ENCODE measurements around the gene ABHD17C. TPM values are rescaled to one million over a fixed set of nuclear protein-coding genes. Genes with fewer than 3 reads are reported as not detected.

ABHD17C gene
- total RNA-seq, 1 donor from 2014 or later: 6.8 TPM

- TF ChIP-seq CTCF (IDR thresholded peaks at IDR 0.05; ENCODE audit: partially characterized antibody, unreplicated experiment): no peak
- H3K4me3 Mint-ChIP-seq (ENCODE audit: unreplicated experiment): no peak overlapping the region
- H3K27me3 Mint-ChIP-seq (ENCODE audit: unreplicated experiment): no peaks in the 10 kb centered on the region
- no peaks in the 10 kb centered on the region for H3K9me3 Mint-ChIP-seq (ENCODE audit: unreplicated experiment)
- no peaks in the 10 kb centered on the region for H3K4me1 Mint-ChIP-seq (ENCODE audit: low read depth, unreplicated experiment)
- no peak for DNase-seq
- H3K36me3 Mint-ChIP-seq (ENCODE audit: unreplicated experiment): no peaks in the 10 kb centered on the region
- H3K27ac Mint-ChIP-seq (ENCODE audit: unreplicated experiment): no peak overlapping the region
Observed at GRCh38 chr15:80679167-80679803, 15.8 kb upstream of the ABHD17C start.

- no peaks in the 10 kb centered on the region for H3K4me1 Mint-ChIP-seq (ENCODE audit: low read depth, unreplicated experiment)
- H3K36me3 Mint-ChIP-seq (ENCODE audit: unreplicated experiment): no peaks in the 10 kb centered on the region
- no peak overlapping the region for H3K4me3 Mint-ChIP-seq (ENCODE audit: unreplicated experiment)
- TF ChIP-seq CTCF (IDR thresholded peaks at IDR 0.05; ENCODE audit: partially characterized antibody, unreplicated experiment): no peak
- no peak overlapping the region for H3K27ac Mint-ChIP-seq (ENCODE audit: unreplicated experiment)
- no peak for DNase-seq
- no peaks in the 10 kb centered on the region for H3K27me3 Mint-ChIP-seq (ENCODE audit: unreplicated experiment)
- H3K9me3 Mint-ChIP-seq (ENCODE audit: unreplicated experiment): no peaks in the 10 kb centered on the region
Observed at GRCh38 chr15:80679804-80680175, 15.3 kb upstream of the ABHD17C start.

- Mint-ChIP-seq H3K27ac (ENCODE audit: unreplicated experiment) (no peak overlapping the region), H3K36me3 (ENCODE audit: unreplicated experiment) (no peaks in the 10 kb centered on the region), H3K27me3 (ENCODE audit: unreplicated experiment) (no peaks in the 10 kb centered on the region), H3K4me3 (ENCODE audit: unreplicated experiment) (no peak overlapping the region), H3K4me1 (ENCODE audit: low read depth, unreplicated experiment) (no peaks in the 10 kb centered on the region), H3K9me3 (ENCODE audit: unreplicated experiment) (no peaks in the 10 kb centered on the region)
- TF ChIP-seq CTCF (IDR thresholded peaks at IDR 0.05; ENCODE audit: partially characterized antibody, unreplicated experiment): no peak
- no peak for DNase-seq
Observed at GRCh38 chr15:80682201-80682600, 12.9 kb upstream of the ABHD17C start.

- Mint-ChIP-seq H3K27me3 (ENCODE audit: unreplicated experiment) (no peaks in the 10 kb centered on the region), H3K4me3 (ENCODE audit: unreplicated experiment) (no peak overlapping the region), H3K36me3 (ENCODE audit: unreplicated experiment) (no peaks in the 10 kb centered on the region), H3K9me3 (ENCODE audit: unreplicated experiment) (no peaks in the 10 kb centered on the region), H3K27ac (ENCODE audit: unreplicated experiment) (no peak overlapping the region), H3K4me1 (ENCODE audit: low read depth, unreplicated experiment) (no peaks in the 10 kb centered on the region)
- TF ChIP-seq CTCF (IDR thresholded peaks at IDR 0.05; ENCODE audit: partially characterized antibody, unreplicated experiment): no peak
- no peak for DNase-seq
Observed at GRCh38 chr15:80684697-80685096, 10.4 kb upstream of the ABHD17C start.

GRCh38 chr15:80685628-80686027, 9.5 kb upstream of the ABHD17C start:
- Mint-ChIP-seq H3K4me1 (ENCODE audit: low read depth, unreplicated experiment) (no peaks in the 10 kb centered on the region), H3K9me3 (ENCODE audit: unreplicated experiment) (no peaks in the 10 kb centered on the region)
- DNase-seq: no peak

More at GRCh38 chr15:80685628-80686027, 9.5 kb upstream of the ABHD17C start:
- Mint-ChIP-seq H3K27me3 (ENCODE audit: unreplicated experiment) (no peaks in the 10 kb centered on the region), H3K4me3 (ENCODE audit: unreplicated experiment) (no peak overlapping the region), H3K36me3 (ENCODE audit: unreplicated experiment) (no peaks in the 10 kb centered on the region), H3K27ac (ENCODE audit: unreplicated experiment) (no peak overlapping the region)
- TF ChIP-seq CTCF (IDR thresholded peaks at IDR 0.05; ENCODE audit: partially characterized antibody, unreplicated experiment): no peak

Data from glutamatergic neuron (in vitro differentiated cells).